T-helper 17 cell (primary cell): ENCODE data around the gene GALNT5. TPM values are rescaled to one million over a fixed set of nuclear protein-coding genes. Genes with fewer than 3 reads are reported as not detected.

ENCODE experiments used
- ATAC-seq: fragments of 150-1000 bp; cut with Tn5 transposase; 2 replicates; pipeline ENCODE4 v1.10.0; 2021; ENCODE audit warnings: mild to moderate bottlenecking, moderate library complexity
- DNase-seq, 3 donors: peaks; one replicate each; pipeline versions ENCODE4 v3.0.0 to v3.0.0-alpha.2; 2020 to 2021
- H3K9me3 ChIP-seq: one replicate; pipeline ENCODE4 v1.7.0; 2013; ENCODE audit warnings: low read length, mild to moderate bottlenecking; ENCODE audit not compliant: control insufficient read depth, poor library complexity, severe bottlenecking
- H3K27ac Mint-ChIP-seq: one replicate; pipeline ENCODE4 v1.8.0; 2022; ENCODE audit warnings: mild to moderate bottlenecking, moderate library complexity, mixed read lengths
- H3K27me3 Mint-ChIP-seq: one replicate; pipeline ENCODE4 v1.8.0; 2022; ENCODE audit warnings: mixed read lengths
- H3K36me3 Mint-ChIP-seq: one replicate; pipeline ENCODE4 v1.8.0; 2022; ENCODE audit warnings: low read depth, mixed read lengths
- H3K4me1 Mint-ChIP-seq: one replicate; pipeline ENCODE4 v1.8.0; 2022; ENCODE audit warnings: mild to moderate bottlenecking, mixed read lengths
- H3K4me3 Mint-ChIP-seq: one replicate; pipeline ENCODE4 v1.8.0; 2022; ENCODE audit warnings: mild to moderate bottlenecking, moderate library complexity, mixed read lengths
- total RNA-seq, 4 donors: library from RNA in 2 of 4; stranded (reverse) in 2 of 4; gene quantifications; one replicate each; pipeline ENCODE4 v1.2.3 and lab custom pipeline; 2022 to 2026

GALNT5 gene
- total RNA-seq, 2 donors from 2014 or later = not detected

DNA sequence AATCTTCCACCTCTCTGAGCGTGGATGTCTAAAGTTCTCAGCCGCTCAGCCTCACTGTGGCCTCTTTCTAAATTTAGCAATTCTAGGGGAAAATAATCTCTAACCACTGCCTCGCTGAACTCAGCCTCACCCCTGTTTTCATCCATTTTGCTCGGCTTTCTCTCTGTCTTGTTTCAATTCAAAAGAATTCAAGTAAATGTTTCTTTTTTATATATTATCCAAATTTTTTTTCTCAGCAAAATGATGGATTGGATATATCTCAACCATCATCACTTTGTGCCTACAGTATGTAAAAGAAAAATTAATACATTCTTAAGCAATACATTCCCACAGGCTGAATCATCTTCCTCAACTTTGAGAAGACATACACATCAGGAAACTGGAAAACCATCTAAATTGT, 24.0 kb upstream of the GALNT5 start:
- Mint-ChIP-seq H3K36me3 (no peaks in the 10 kb centered on the region), H3K4me1 (no peaks in the 10 kb centered on the region), H3K27ac (no peak overlapping the region), H3K4me3 (no peak overlapping the region), H3K27me3 (peaks cover 22% of the 10 kb centered on the region)
- ATAC-seq (no peak), DNase-seq (no peak)
- H3K9me3 ChIP-seq = no peaks in the 10 kb centered on the region

DNA sequence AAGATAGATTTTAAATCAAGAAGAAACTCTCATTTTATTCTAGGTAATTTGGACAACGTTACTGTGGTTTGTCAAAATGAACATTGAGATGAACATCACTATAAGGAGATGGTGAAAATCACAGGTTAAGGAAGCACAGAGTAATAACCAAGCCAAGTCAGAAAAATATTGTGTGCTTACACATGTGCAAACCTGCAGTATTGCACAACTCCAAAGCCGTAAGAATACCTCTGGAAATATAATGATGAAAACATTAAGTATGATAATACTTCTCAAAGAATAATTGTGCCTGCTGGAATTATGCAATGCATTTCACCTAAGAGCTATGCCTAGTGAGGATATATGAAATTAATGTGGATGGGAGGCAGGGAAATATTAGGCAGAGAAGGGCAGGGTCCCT, 21.1 kb upstream of the GALNT5 start:
- Mint-ChIP-seq H3K36me3 (no peaks in the 10 kb centered on the region), H3K4me1 (no peaks in the 10 kb centered on the region), H3K27ac (no peak overlapping the region), H3K27me3 (peaks cover 6% of the 10 kb centered on the region), H3K4me3 (no peak overlapping the region)
- ATAC-seq = no peak
- no peaks in the 10 kb centered on the region for H3K9me3 ChIP-seq
- no peak for DNase-seq

DNA sequence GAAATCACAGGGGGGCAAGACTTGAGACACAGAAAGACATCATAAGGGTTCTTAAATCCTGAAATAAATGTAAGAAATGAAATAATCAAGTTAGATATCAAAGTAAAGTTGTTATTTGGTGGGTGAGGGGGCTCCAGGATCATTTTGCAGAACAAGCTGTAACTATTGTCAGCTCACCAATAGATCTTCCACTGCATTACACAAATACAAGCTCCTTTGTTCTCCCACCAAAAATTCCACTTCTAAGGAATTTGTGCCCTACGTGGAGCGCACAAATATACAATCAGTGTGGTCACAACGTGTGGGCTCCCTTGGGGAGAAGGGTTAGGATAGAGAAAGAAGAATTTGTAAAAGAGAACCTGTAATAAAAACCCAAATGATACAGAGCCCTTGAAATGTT, 19.2 kb upstream of the GALNT5 start:
- H3K4me1 Mint-ChIP-seq = no peaks in the 10 kb centered on the region
- no peak overlapping the region for H3K4me3 Mint-ChIP-seq
- H3K36me3 Mint-ChIP-seq = no peaks in the 10 kb centered on the region
- no peak for ATAC-seq
- no peaks in the 10 kb centered on the region for H3K27me3 Mint-ChIP-seq
- DNase-seq = no peak
- H3K27ac Mint-ChIP-seq = no peak overlapping the region
- no peaks in the 10 kb centered on the region for H3K9me3 ChIP-seq

DNA sequence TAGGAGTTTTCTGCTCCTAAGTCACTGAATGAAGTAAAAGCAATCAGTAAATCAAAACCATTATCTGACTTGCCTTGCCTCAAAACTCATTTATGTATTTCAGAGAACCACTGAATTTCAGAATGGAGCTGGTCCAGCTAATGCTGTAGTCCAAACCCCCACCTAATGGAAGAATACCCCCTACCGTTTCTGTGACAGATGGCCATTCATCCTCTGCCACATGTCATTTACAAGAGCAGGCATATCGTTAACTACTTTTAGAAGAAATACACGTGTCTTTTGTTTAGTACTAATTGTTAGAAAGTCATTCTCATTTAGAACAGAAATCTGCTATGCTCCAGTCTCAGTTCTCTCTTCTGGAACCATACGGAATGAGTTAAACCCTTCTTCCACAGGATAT, 12.8 kb upstream of the GALNT5 start:
- no peak for ATAC-seq

DNA sequence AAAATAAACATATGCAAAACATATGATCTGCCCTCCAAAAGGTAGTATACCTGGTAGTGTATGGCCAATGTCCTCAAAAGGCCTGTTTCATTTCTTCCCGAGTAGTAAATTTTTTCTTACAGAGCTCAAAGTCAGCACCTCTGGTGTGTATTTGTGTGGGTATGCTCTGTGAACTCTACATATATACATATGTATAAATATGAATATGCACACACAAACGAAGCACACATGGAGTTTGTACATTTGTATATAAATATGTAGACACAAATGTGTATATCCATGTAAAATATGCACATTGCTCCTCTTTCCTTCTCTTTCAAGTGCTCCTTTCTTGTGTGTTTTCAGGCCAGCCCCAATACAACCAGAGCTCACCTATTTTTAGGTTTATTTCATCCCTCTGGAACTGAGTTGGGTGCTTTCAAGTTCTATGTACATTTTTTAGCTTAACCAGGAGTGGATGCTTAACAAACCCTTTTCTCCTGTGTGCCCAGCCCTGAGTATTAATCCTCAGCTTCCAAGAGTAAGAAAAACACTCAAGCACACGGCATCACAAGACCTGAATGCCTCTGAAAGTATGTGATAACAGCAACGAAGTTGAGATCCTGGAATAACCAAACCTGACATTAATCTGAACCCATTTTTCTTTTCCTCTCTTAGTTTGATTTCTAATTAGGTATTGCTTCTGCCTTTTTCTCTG, 12.2 kb upstream of the GALNT5 start:
- ATAC-seq (no peak), DNase-seq (no peak)
- Mint-ChIP-seq H3K27me3 (peaks cover 7% of the 10 kb centered on the region), H3K36me3 (no peaks in the 10 kb centered on the region), H3K27ac (no peak overlapping the region), H3K4me1 (peaks cover 7% of the 10 kb centered on the region), H3K4me3 (no peak overlapping the region)
- no peaks in the 10 kb centered on the region for H3K9me3 ChIP-seq

More for the DNA sequence above, 12.8 kb upstream of the GALNT5 start:
- Mint-ChIP-seq H3K4me1 (peaks cover 7% of the 10 kb centered on the region), H3K27me3 (peaks cover 7% of the 10 kb centered on the region), H3K36me3 (no peaks in the 10 kb centered on the region), H3K27ac (no peak overlapping the region), H3K4me3 (no peak overlapping the region)
- no peak for DNase-seq
- no peaks in the 10 kb centered on the region for H3K9me3 ChIP-seq

DNA sequence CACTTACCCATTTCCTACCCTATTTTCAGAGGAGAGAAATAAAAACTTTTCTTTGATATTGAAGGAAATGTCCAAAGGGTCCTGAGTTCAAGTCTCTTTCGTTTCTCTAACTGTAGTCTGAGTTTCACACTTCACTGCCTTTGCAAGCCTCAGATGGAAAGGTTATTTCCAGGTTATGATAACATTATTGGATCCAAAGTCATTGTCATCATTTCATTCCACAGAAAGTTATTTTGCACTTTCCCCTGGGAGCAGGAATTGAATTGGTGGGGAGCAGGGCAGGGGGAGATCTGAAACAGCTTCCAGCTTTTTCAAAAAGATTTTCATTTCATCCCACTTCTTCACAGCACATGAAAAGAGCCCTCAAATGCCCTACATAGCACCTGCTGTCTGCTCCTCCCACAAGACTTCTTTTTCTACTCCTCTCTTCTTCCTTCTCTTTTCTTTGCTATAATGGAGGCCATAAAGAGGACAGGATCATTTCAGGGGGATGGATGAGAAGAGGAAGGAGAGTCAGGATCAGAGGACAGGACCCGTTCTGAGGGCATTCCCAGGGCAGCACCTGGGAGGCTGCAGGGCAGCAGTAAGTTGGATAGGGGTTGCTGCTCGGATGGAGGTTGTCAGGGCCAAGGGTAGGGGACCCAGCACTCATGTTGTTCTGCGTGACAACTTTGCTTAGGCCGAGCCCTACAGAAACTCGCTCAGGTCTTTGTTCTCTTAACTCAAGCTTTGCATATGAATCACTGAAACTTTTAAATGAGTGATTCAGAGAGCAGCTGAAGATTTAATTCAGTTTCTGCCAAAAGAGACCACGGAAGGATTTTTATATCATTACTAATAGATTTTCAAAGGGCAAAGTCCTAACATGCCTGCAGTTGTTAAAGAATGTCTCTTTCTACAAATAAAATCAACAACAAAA, 11.4 kb upstream of the GALNT5 start:
- ATAC-seq = no peak
- Mint-ChIP-seq H3K27ac (no peak overlapping the region), H3K27me3 (peaks cover 7% of the 10 kb centered on the region), H3K4me3 (no peak overlapping the region), H3K4me1 (peaks cover 7% of the 10 kb centered on the region), H3K36me3 (no peaks in the 10 kb centered on the region)
- no peak for DNase-seq
- H3K9me3 ChIP-seq = no peaks in the 10 kb centered on the region

DNA sequence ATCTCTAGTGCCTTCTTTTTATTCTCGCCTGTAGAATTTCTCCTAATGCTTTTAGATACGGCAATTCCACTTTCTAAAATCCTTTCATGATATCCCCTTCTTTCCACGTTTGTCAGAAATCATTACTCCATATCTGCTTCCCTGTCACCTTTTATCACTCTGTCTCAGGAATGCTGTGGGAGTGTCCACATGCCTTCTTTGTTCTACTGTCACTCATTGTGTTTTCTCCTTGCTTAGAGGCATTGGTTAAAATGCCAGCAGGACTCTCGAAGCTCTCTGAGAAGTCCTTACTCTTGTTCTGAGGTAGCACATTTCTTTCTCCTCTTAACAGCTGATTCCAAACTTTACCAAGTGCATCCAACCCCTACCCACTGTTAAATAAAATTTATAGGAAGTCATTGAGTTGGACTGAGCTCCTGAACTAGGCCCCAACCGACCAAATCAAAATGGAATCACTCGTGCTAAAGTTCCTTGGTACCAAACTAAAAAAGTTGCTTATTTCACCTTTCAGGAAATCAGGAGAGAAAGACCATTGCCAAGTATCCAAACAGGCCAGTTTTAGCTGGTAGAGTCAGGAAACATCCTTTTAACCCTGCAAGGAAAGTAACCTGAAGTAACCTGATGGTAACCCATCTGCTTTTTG, 10.6 kb upstream of the GALNT5 start:
- no peak for DNase-seq
- no peak for ATAC-seq
- Mint-ChIP-seq H3K27me3 (peaks cover 7% of the 10 kb centered on the region), H3K27ac (no peak overlapping the region), H3K36me3 (no peaks in the 10 kb centered on the region), H3K4me1 (peaks cover 7% of the 10 kb centered on the region), H3K4me3 (no peak overlapping the region)
- no peaks in the 10 kb centered on the region for H3K9me3 ChIP-seq

DNA sequence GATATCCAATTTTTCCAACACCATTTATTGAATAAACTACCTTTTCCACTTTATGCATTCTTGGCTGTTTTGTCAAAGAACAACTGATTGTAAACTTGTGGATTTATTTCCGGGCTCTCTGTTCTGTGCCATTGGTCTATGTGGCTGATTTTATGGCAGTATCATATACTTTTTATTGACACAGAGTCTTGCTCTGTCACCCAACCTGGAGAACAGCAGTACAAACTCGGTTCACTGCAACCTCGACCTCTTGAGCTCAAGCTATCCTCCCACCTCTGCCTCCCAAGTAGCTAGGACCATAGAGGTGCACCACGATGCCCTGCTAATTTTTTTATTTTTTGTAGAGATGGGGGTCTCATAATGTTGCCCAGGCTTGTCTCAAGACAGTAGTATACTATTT, 6.7 kb upstream of the GALNT5 start:
- DNase-seq = no peak
- no peak overlapping the region for H3K27ac Mint-ChIP-seq
- ATAC-seq = no peak
- no peak overlapping the region for H3K4me3 Mint-ChIP-seq
- H3K9me3 ChIP-seq = no peaks in the 10 kb centered on the region
- no peaks in the 10 kb centered on the region for H3K36me3 Mint-ChIP-seq
- peaks cover 2% of the 10 kb centered on the region for H3K4me1 Mint-ChIP-seq
- no peaks in the 10 kb centered on the region for H3K27me3 Mint-ChIP-seq

DNA sequence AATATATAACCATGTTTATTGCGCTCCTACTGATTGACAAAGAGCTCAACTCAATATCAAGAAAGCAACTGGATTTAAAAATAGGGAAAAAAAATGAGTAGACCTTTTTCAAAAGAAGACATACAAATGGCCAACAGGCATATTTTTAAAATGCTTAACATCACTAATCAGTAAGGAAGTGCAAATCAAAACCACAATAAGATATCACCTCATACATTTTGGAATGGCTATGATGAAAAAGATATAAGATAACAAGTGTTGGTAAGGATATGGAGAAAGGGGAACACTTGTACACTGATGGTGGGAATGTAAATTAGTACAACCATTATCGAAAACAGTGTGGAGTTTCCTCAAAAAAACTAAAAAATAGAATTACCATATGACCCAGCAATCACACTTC, 5.6 kb upstream of the GALNT5 start:
- Mint-ChIP-seq H3K36me3 (no peaks in the 10 kb centered on the region), H3K27ac (no peak overlapping the region), H3K27me3 (no peaks in the 10 kb centered on the region), H3K4me3 (no peak overlapping the region), H3K4me1 (no peaks in the 10 kb centered on the region)
- DNase-seq = no peak
- no peak for ATAC-seq
- no peaks in the 10 kb centered on the region for H3K9me3 ChIP-seq

DNA sequence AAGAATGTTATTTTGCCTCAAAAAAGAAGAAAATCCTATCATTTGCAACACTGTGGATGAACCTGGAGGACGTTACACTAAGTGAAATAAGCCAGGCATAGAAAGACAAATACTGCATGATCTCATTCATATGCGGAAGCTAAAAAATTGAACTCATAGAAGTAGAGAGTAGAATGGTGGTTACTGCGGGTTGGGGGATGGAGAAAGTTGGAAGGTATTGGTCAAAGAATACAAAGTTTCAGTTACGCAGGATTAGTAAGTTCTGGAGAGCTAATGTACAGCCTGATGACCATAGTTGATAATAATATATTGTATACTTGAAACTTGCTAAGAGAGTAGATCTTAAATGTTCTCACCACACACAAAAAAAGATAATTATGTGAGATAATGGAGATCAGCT, 5.0 kb upstream of the GALNT5 start:
- Mint-ChIP-seq H3K27ac (no peak overlapping the region), H3K4me3 (no peak overlapping the region), H3K27me3 (peaks cover 3% of the 10 kb centered on the region), H3K4me1 (no peaks in the 10 kb centered on the region), H3K36me3 (no peaks in the 10 kb centered on the region)
- ATAC-seq (no peak), DNase-seq (no peak)
- no peaks in the 10 kb centered on the region for H3K9me3 ChIP-seq

DNA sequence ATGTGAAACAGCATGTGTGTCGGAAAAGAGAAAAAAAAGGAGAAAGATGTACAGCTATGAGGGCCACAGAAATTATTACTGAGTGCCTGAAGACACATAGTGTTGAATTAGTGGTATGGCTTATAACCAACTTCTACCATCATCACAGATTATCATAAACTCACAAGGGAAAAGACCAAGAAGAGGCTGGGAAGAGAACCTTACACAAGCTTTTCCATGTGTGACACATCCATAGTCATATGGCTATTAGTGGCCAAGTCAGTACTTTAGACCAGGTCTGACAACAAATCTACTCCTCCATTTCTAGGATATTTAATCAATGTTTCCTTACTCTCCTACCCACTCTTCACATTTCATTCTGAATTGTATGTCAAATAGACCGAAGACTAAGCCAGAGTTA, 3.5 kb upstream of the GALNT5 start:
- DNase-seq = no peak
- peaks cover 6% of the 10 kb centered on the region for H3K27me3 Mint-ChIP-seq
- H3K36me3 Mint-ChIP-seq = no peaks in the 10 kb centered on the region
- no peak overlapping the region for H3K27ac Mint-ChIP-seq
- no peak for ATAC-seq
- H3K9me3 ChIP-seq = no peaks in the 10 kb centered on the region
- no peaks in the 10 kb centered on the region for H3K4me1 Mint-ChIP-seq
- no peak overlapping the region for H3K4me3 Mint-ChIP-seq

DNA sequence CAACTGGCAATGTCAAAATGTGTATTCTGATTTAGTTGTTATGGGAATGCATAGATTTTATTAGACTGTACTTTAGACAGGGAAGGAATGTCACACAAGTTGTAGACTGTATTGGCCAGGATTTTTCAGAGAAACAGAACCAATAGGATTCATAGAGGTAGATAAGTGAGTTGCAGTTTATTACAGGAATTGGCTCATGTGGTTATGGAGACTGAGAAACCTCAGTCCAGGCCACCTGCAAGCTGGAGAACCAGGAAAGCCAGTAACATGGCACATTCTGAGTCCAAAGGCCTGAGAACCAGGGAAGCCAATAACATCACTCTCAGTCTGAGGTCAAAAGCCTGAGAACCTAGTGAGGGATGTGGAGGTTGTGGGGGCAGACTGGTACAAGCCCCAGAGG, 1.8 kb upstream of the GALNT5 start:
- no peak overlapping the region for H3K4me3 Mint-ChIP-seq
- no peak overlapping the region for H3K27ac Mint-ChIP-seq
- no peaks in the 10 kb centered on the region for H3K9me3 ChIP-seq
- H3K36me3 Mint-ChIP-seq = no peaks in the 10 kb centered on the region
- no peak for ATAC-seq
- DNase-seq = no peak
- H3K27me3 Mint-ChIP-seq = peaks cover 6% of the 10 kb centered on the region
- peaks cover 4% of the 10 kb centered on the region for H3K4me1 Mint-ChIP-seq

DNA sequence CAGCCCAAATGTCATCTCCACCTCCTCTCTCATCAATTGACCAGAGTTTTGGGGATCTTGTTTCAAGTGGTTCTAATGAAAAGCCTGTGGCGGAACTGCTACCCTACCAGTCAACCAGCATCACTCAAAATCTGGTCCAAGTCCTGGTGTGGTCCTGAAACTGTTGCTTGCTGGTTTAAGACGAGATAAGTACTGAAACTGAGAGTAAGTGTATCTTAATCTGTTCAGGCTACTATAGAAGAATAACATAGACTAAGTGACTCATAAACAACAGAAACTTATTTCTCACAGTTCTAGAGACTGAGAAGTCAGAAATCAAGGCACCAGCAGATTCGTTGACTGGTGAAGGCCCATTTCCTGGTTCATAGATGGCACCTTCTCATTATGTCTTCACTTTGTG, 879 bp upstream of the GALNT5 start:
- no peaks in the 10 kb centered on the region for H3K36me3 Mint-ChIP-seq
- DNase-seq (no peak), ATAC-seq (no peak)
- no peak overlapping the region for H3K27ac Mint-ChIP-seq
- no peak overlapping the region for H3K4me3 Mint-ChIP-seq
- H3K9me3 ChIP-seq = no peaks in the 10 kb centered on the region
- H3K4me1 Mint-ChIP-seq = peaks cover 11% of the 10 kb centered on the region
- H3K27me3 Mint-ChIP-seq = peaks cover 6% of the 10 kb centered on the region
